Activated naive CD4-positive, alpha-beta T cell treated with anti-CD3 and anti-CD28 coated beads for 36 hours (primary cell): Measurements from ENCODE around the gene BUB3. TPM values are rescaled to one million over a fixed set of nuclear protein-coding genes. Genes with fewer than 3 reads are reported as not detected.

Source experiments
- CTCF ChIA-PET: fragments of 350-600 bp; sonication (Branson Sonifier 250); formaldehyde crosslinking; loops from one replicate; lab custom pipeline; 2021; ENCODE audit warnings: antibody characterized with exemption; lab: Charles Lee
- DNase-seq: peaks from one replicate; pipeline ENCODE4 v3.0.0-alpha.2; 2020
- H3K27ac Mint-ChIP-seq: one replicate; pipeline ENCODE4 v1.8.0; 2021; ENCODE audit warnings: mild to moderate bottlenecking, mixed read lengths
- H3K27me3 Mint-ChIP-seq: one replicate; pipeline ENCODE4 v1.8.0; 2021; ENCODE audit warnings: low read depth, mixed read lengths
- H3K36me3 Mint-ChIP-seq: one replicate; pipeline ENCODE4 v1.8.0; 2021; ENCODE audit warnings: low read depth, mixed read lengths
- H3K4me1 Mint-ChIP-seq: one replicate; pipeline ENCODE4 v1.8.0; 2021; ENCODE audit warnings: low read depth, mixed read lengths
- H3K4me3 Mint-ChIP-seq: one replicate; pipeline ENCODE4 v1.8.0; 2021; ENCODE audit warnings: mild to moderate bottlenecking, moderate library complexity, mixed read lengths
- H3K9me3 Mint-ChIP-seq: one replicate; pipeline ENCODE4 v1.8.0; 2021; ENCODE audit warnings: mixed read lengths
- intact Hi-C: fragments of 100-400 bp; cut with micrococcal nuclease; formaldehyde crosslinking; loops from one replicate; pipeline ENCODE4 v1.15.1; 2023
- total RNA-seq, 2 experiments: library from RNA; stranded (reverse); gene quantifications; one replicate each; pipeline ENCODE4 v1.2.3, GENCODE V29; 2021

Gene BUB3, protein sequence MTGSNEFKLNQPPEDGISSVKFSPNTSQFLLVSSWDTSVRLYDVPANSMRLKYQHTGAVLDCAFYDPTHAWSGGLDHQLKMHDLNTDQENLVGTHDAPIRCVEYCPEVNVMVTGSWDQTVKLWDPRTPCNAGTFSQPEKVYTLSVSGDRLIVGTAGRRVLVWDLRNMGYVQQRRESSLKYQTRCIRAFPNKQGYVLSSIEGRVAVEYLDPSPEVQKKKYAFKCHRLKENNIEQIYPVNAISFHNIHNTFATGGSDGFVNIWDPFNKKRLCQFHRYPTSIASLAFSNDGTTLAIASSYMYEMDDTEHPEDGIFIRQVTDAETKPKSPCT
- total RNA-seq = 100 to 1,000 TPM; 293 to 307 TPM

DNA sequence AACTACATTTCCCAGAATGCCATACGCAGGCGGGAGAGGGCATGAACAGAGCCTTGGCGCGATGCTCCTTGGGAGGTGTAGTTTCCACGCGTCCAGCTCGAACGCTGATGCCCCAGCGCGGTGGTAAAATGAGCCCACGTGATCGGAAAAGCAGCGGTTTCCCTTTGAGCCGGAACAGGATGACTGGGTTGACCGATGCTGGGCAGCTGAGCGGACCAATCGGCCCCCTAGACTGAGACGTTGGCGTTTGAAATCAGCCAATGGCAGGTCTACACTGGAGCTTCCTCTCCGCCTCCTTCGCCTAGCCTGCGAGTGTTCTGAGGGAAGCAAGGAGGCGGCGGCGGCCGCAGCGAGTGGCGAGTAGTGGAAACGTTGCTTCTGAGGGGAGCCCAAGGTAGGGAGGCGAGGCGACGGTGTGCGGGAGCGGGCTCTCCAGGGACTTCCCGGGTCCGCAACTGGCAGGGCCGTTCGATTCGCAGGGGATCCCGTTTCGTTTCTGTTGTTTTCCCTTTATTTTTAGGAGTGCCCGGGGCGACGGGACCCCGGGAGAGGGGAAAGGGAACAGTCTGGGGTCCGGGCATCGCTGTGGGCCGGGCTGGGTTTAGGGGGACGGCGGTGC lies at the start of gene BUB3:
TSS of gene BUB3 (plus strand) at position 311 of the 619 bp plus-strand sequence. CDS start 516 bp downstream, outside the sequence.
- Mint-ChIP-seq H3K36me3 (peaks cover 46% of the 10 kb centered on the region), H3K4me3 (peak within 1 kb of the TSS; percentile 97), H3K27ac (peak within 1 kb of the TSS; percentile 100), H3K27me3 (peaks cover 3% of the 10 kb centered on the region), H3K9me3 (peaks cover 1% of the 10 kb centered on the region), H3K4me1 (peaks cover 70% of the 10 kb centered on the region)
- intact Hi-C loops = loop anchor here (1.0 to 10.0 kb wide), 14 partner anchors 19 to 1763 kb away; partner anchors contain the start of genes C10orf88, FAM24B, HMX3 and IKZF5
- peak; percentile 98 for DNase-seq
- CTCF ChIA-PET = no interaction called here

DNA sequence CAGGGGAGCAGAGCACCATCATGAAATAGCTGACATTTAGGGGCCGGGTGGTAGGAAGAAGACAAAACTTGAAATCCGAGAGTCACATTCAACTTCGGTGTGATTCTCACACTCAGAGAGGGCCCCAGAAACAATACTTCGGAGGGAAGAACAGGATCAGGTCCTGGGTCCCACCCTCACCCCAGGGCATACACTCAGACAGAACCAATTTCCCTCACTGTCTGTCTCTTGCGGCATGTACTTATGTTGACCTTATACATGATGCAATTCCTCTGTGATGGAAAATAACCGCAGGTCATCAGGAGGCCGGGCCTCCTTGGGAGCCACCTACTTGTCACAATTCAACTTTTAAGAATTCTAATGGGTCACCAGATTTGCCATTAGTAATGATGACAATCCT lies 44.7 kb upstream of the BUB3 start:
- H3K27me3 Mint-ChIP-seq = peaks cover 13% of the 10 kb centered on the region
- H3K36me3 Mint-ChIP-seq = no peaks in the 10 kb centered on the region
- CTCF ChIA-PET = no interaction called here
- H3K27ac Mint-ChIP-seq = no peak overlapping the region
- H3K4me1 Mint-ChIP-seq = no peaks in the 10 kb centered on the region
- H3K4me3 Mint-ChIP-seq = no peak overlapping the region
- DNase-seq = no peak
- intact Hi-C loops = loop anchor here (5.0 kb wide), 1 partner anchor 673 kb away; no protein-coding TSS in a partner anchor
- H3K9me3 Mint-ChIP-seq = no peaks in the 10 kb centered on the region

DNA sequence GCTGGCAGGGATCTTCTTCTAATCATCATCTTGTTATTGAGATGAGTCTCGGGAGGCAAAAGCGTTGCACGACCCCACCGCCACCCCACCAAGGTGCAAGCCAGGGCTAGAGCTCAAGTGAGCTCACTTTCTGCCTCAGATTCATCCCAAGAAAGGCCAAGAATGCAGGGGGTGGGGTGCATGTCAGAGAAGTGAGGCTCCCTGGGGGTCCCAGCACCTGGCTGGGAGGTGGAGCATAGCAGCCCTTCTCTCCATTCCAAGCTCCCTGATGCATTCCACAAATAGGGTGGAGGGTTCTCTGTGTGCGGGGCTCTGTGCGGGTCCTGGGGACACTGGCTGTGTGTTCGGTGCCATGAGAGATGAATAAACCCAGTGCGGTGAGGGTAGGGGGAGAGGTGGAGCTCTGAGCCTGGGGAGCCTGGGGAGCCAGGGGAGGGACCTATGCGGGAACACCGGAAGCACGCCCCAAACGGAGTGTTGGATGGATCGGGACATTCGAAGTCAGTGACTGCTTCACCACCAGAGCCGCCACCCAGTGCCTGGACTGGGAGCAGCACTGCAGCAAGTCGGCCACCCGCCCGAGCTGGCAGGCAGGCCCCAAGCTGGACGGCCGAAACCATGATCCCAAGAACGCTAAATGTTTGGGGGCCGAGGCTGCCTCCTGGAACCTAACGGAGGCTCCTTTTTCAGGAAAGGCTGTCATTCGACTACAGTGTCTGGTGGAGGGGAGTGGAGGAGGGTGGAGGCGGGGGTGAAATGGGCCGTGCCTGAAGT lies 36.4 kb upstream of the BUB3 start:
- Mint-ChIP-seq H3K27me3 (peaks cover 36% of the 10 kb centered on the region), H3K4me3 (no peak overlapping the region), H3K36me3 (no peaks in the 10 kb centered on the region), H3K4me1 (peaks cover 2% of the 10 kb centered on the region), H3K27ac (no peak overlapping the region), H3K9me3 (no peaks in the 10 kb centered on the region)
- intact Hi-C loops = no loop called here
- CTCF ChIA-PET = no interaction called here
- no peak for DNase-seq

DNA sequence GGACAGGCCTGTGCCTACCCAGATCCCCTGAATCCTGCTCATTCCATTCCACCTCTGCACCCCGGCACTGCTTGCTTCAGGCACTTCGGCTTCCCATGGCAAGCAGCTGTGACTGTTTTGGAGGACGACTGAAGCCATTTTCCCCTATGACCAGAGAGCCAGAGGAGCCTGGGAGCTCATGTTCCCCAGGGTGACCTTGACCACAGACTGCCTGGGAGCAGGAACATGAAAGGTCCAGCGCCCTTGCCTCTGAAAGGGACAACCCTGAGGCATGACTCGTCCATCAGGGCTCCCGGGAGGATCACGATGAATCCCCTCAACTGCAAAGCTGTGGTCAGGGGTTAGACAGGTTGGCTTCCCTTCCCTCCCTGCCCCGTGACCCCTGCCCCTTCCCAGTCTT lies 35.1 kb upstream of the BUB3 start:
- no peak for DNase-seq
- peaks cover 2% of the 10 kb centered on the region for H3K4me1 Mint-ChIP-seq
- no peaks in the 10 kb centered on the region for H3K9me3 Mint-ChIP-seq
- peaks cover 31% of the 10 kb centered on the region for H3K27me3 Mint-ChIP-seq
- no peak overlapping the region for H3K4me3 Mint-ChIP-seq
- CTCF ChIA-PET = interaction anchor here (1.0 kb wide), 1 partner anchor 76 kb away, joined by 3 read pairs; no protein-coding TSS in a partner anchor
- no peaks in the 10 kb centered on the region for H3K36me3 Mint-ChIP-seq
- intact Hi-C loops = no loop called here
- H3K27ac Mint-ChIP-seq = no peak overlapping the region

DNA sequence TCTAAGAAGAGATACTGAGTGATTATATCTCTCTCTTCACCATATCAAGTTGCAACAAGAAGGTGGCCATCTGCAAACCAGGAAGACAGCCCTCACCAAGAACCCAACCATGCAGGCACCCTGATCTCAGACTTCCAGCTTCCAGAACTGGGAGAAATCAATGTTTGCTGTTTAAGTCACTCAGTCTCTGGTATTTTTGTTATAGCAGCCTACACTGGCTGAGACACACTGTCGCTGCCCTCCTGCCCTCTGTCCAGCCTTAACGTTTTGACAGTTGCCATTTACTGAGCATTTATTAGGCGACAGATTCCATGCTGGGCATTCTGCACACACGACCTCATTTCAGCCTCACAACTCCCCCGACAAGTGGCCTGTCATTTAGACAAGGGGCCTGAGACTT lies 28.0 kb upstream of the BUB3 start:
- Mint-ChIP-seq H3K27ac (no peak overlapping the region), H3K9me3 (no peaks in the 10 kb centered on the region), H3K4me3 (no peak overlapping the region), H3K27me3 (peaks cover 52% of the 10 kb centered on the region), H3K4me1 (no peaks in the 10 kb centered on the region), H3K36me3 (no peaks in the 10 kb centered on the region)
- no peak for DNase-seq
- intact Hi-C loops = no loop called here
- CTCF ChIA-PET = no interaction called here

DNA sequence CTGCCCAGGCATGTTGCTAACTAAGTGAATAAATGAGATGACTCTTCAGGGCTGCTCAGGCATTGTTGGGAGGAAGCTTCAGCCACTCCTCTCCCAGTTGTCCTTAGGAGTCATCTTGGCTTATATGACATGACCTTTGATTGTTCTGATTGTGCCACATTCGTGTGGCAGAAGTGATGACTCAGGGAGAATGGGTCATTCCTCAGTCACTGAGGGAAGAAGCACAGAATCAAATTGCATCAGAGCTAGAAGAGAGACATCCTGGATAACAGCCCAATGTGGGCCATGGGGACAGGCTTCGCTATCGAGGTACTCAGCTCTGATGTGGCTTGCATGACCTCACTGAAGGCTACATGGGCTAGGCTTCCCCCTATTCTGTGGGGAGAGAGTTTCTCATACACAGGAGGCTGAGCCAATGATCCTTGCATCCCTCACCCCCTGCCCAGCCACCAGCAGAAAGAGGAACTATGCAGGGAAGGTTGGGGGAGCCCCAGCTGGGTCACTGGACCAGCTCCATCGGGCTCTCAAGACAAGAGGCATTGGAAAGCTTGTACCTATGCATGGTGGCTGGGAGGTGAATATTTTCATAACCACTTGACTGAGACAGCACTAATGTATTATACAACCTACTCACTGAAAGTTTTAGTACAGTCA lies 24.5 kb upstream of the BUB3 start:
- no peaks in the 10 kb centered on the region for H3K9me3 Mint-ChIP-seq
- no peak overlapping the region for H3K4me3 Mint-ChIP-seq
- no peak for DNase-seq
- intact Hi-C loops = loop anchor here (5.0 kb wide), 2 partner anchors 482 to 562 kb away; no protein-coding TSS in a partner anchor
- no peaks in the 10 kb centered on the region for H3K36me3 Mint-ChIP-seq
- H3K27ac Mint-ChIP-seq = no peak overlapping the region
- peaks cover 19% of the 10 kb centered on the region for H3K4me1 Mint-ChIP-seq
- peaks cover 82% of the 10 kb centered on the region for H3K27me3 Mint-ChIP-seq
- CTCF ChIA-PET = no interaction called here

DNA sequence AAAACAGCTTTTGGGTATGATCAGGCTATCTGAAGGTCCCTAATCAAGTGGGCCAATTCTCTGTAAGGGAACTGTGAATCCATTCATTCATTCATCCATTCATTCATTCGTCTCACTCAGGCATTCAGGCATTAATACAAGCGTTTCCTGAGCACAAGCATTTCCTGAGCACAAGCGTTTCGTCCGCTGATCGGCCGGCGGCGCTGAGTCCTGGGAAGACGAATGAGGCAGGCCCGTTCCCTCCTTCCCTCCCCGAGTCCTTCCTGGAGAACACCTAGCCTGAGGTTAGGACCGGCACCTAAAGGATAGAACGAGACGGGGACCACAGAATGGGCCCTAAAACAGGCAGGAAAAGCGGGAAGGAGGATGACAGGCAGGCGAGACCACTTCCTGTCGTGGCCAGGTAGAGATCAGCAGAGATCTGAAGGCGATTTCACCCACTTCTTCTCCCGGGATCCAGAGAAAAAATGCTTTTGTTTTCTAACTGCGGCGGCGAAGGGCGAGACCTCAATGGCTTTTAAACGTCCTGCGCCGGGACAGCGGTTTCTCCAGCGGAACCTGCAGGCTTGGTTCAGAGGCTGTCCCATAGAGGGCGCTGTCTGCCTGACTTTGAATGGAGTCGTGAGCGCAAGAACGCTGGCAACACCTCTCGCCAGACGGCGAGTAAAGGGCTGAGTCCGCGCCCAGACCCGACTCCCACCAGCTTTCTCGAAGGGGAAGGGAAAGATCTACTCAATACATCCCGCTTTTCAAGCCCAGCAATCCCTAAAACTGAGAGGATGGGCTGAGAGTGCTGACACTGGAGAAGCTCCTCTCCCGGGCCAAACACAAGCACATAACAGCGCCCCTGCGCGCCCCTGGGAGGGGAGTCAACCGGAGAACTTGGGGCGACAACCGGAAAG lies 21.4 kb upstream of the BUB3 start:
- Mint-ChIP-seq H3K27me3 (peaks cover 75% of the 10 kb centered on the region), H3K27ac (peak overlapping the region; percentile 2), H3K4me1 (peaks cover 29% of the 10 kb centered on the region), H3K9me3 (no peaks in the 10 kb centered on the region), H3K36me3 (no peaks in the 10 kb centered on the region), H3K4me3 (peak overlapping the region; percentile 44)
- CTCF ChIA-PET = interaction anchor here (0.7 to 2.3 kb wide), 11 partner anchors 11 to 484 kb away, joined by 3 to 18 read pairs (median 3); partner anchors contain the start of gene PSTK
- intact Hi-C loops = loop anchor here (1.0 to 5.0 kb wide), 6 partner anchors 90 to 566 kb away; no protein-coding TSS in a partner anchor
- peak; percentile 94 for DNase-seq

DNA sequence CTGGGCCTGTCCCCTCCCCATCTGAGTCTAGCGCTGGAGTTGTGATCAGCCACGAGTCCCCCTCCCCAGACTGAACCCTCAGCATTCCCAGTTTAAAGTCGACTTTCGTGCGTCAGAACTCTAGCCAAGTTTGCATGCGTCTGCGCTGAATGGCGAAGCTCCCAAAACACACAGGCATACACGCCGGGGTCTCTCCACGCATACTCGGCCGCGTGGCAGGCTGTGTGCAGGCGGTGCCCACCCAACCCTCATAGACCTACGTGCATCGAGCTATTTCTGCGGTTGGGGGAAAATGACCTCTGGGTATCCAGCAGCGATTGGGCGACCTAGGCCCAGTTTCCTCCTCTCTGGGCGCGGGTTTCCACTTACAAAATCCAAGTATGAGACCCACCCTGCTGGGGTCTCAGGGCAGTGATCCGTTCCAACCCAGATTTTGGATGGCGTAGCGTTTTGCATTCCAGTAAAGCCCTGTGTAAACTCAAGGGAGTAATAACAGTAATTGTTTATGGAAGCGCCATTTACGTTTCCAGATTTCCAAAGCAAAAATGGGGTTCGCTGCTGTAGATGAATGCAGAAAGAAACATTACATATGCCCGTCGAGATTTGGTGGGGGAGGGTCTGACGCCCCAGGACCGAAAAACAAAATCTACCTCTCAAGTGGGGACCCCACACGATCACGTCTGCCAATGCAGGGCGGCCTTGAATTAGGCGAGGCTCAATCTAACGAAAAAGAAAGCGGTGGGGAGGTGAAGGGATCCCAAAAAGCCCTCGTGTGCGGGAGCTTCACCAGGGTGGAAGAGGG lies 20.5 kb upstream of the BUB3 start:
- Mint-ChIP-seq H3K27ac (no peak overlapping the region), H3K4me1 (peaks cover 29% of the 10 kb centered on the region), H3K9me3 (no peaks in the 10 kb centered on the region), H3K27me3 (peaks cover 75% of the 10 kb centered on the region), H3K4me3 (peak overlapping the region; percentile 52), H3K36me3 (no peaks in the 10 kb centered on the region)
- DNase-seq = no peak
- intact Hi-C loops = loop anchor here (1.0 to 5.0 kb wide), 6 partner anchors 90 to 566 kb away; no protein-coding TSS in a partner anchor
- CTCF ChIA-PET = interaction anchor here (0.8 to 2.3 kb wide), 13 partner anchors 10 to 485 kb away, joined by 3 to 18 read pairs (median 4); partner anchors contain the start of gene PSTK

DNA sequence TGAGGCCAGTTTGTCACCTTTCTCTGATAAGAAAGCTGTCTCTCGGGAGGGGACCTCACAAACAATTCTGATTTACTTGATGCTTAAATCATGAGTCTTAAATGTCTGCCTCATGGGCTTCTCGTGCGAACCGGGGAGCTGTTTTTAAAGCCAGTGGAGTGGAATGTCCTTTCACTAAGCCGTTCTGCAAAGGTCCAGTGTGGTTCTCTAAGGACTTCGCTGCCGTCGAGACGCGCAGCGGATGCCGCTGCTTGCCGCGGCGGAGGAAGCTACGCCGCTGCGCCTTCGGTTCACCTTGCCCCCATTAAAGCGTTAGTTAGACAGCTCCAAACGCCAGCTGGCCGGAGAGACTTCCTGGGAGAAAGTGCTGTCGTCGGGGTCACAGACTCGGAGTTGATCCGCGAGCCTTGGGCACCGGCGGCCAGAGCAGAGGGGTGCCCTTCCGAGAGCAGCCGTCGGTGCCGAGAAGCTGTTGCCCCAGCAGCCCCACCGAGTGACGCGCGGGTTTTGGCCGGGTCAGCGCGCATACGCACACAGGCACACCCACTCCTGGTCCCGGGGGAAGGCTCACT lies 19.8 kb upstream of the BUB3 start:
- H3K27me3 Mint-ChIP-seq = peaks cover 75% of the 10 kb centered on the region
- peaks cover 30% of the 10 kb centered on the region for H3K4me1 Mint-ChIP-seq
- CTCF ChIA-PET = interaction anchor here (0.8 to 2.3 kb wide), 5 partner anchors 11 to 246 kb away, joined by 3 to 18 read pairs (median 5); no protein-coding TSS in a partner anchor
- H3K27ac Mint-ChIP-seq = no peak overlapping the region
- no peak for DNase-seq
- peak overlapping the region; percentile 52 for H3K4me3 Mint-ChIP-seq
- intact Hi-C loops = loop anchor here (5.0 kb wide), 2 partner anchors 487 to 567 kb away; no protein-coding TSS in a partner anchor
- no peaks in the 10 kb centered on the region for H3K9me3 Mint-ChIP-seq
- H3K36me3 Mint-ChIP-seq = no peaks in the 10 kb centered on the region

DNA sequence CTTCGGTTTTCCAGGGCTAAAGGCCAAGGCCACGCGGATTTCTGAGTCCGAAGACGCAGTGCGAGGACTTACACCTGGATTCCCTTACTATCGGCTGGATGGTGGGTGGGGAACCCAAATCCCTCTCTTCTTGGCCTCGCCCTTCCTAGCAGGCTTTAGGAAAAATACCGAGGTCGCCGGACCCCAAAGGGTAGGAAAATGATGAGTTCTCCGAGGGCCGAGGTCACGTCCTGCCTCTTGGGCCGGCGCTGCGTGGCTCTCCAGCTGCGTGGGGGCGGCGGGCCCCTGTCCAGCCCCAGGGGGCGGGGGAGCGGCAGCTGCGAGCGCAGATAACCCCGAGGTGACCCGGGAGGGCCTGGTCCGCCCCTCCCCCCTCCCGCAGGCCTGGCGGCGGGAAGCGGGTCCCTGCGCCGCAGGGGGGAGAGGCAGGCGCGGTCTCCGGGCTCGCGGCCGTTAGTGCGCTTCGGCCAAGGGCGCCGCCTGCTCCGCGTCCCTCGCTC lies 19.2 kb upstream of the BUB3 start:
- H3K27me3 Mint-ChIP-seq = peaks cover 76% of the 10 kb centered on the region
- H3K36me3 Mint-ChIP-seq = no peaks in the 10 kb centered on the region
- H3K4me3 Mint-ChIP-seq = peak overlapping the region; percentile 63
- no peak overlapping the region for H3K27ac Mint-ChIP-seq
- CTCF ChIA-PET = interaction anchor here (0.8 to 2.3 kb wide), 3 partner anchors 10 to 151 kb away, joined by 3 to 18 read pairs (median 5); no protein-coding TSS in a partner anchor
- peaks cover 35% of the 10 kb centered on the region for H3K4me1 Mint-ChIP-seq
- no peak for DNase-seq
- intact Hi-C loops = loop anchor here (1.0 to 5.0 kb wide), 7 partner anchors 10 to 832 kb away; partner anchors contain the start of genes BUB3, C10orf88 and IKZF5
- no peaks in the 10 kb centered on the region for H3K9me3 Mint-ChIP-seq
